Measurements from ENCODE around the gene GARIN1A.
"Not testable (repeated sequence)": the region's sequence is repeated elsewhere in the genome, so short reads cannot be mapped to it uniquely, and the experiment has no call there.

The GARIN1A gene

DNA sequence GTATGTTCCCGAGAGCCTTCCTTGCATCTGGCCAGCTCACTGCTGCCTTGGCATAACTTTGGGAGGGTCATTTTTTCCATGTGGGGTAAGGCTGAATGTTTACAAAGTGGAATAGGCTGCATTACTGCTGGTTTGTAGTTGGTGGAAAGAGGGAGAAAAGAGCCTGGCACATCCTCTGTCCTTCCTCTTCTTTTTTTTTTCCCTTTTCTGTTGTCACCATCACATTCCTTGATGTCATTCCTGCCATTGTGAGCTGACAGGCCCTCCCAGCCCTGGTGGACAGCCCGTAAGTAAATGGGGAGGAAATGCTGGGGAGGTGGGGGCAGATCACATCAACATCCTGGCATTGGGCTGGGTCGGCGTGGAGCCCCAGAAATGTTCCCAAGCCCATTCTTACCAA, at the start of gene GARIN1A:
Gene GARIN1A (plus strand): TSS at position 301 of the 400 bp plus-strand sequence. CDS start 106 bp downstream, outside the sequence.
- no peak for DNase-seq

DNA sequence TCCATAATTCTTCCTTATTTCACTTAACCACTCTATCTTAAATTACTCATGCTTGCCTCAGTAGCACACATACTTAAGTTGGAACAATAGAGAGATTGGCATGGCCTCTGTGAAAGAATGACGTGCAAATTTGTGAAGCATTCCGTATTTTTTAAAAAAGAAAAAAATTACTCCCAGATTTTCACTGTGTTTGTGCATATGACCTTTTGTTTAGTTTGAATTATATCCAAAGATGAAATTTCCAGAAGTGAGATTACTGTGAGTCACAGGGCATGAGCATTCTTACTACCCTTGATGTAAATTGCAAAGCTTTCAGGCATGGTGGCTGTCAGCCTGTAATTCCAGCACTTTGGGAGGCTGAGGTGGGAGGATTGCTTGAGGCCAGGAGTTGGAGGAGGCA, 45.0 kb upstream of the GARIN1A start:
- not testable (repeated sequence) for DNase-seq

DNA sequence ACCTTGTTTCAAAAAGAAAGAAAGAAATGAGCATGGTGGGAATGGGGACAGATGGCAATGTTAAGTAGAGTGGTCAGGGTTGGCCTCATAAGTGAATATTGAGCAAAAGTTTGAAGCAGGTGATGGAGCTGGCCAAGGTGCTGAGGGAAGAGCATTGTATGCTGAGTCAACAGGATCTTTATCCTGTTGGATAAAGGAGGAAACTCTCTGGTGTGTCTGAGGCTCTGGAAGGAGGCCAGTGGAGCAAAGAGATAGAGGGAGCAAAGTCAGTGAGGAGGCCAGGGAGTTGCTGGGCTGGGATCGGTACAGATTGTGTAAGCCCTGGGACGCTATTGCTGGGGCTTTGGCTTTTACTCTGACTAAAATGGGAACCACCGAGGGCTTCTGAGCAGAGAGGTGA, 38.2 kb upstream of the GARIN1A start:
- not testable (repeated sequence) for DNase-seq

DNA sequence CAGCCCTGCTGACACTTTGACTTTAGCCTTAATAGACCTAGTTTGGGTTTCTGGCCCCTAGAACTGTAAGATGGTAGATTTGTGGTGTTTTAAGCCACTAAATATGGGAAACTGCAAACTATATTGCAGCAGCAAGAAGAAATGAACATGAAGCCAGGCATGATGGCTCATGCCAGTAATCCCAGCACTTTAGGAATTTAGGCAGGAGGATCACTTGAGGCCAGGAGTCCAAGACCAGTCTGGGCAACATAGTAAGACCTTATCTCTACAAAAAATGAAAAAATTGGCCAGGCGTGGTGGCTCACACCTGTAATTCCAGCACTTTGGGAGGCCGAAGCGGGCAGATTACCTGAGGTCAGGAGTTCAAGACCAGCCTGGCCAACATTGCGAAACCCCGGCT, 26.9 kb upstream of the GARIN1A start:
- not testable (repeated sequence) for DNase-seq

DNA sequence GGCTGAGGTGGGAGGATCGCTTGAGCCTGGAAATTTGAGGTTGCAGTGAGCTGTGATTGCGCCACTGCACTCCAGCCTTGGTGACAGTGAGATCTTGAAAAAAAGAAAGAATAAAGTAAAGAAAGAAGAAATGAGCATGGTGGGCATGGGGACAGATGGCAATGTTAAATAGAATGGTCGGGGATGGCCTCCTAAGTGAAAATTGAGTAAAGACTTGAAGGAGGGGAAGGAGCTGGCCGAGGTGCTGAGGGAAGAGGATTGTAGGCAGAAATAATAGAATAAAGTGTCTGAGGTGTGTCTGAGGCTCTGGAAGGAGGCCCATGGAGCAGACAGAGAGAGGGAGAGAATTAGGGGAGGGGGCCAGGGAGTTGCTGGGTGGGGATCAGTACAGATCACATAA, 26.2 kb upstream of the GARIN1A start:
- not testable (repeated sequence) for DNase-seq

DNA sequence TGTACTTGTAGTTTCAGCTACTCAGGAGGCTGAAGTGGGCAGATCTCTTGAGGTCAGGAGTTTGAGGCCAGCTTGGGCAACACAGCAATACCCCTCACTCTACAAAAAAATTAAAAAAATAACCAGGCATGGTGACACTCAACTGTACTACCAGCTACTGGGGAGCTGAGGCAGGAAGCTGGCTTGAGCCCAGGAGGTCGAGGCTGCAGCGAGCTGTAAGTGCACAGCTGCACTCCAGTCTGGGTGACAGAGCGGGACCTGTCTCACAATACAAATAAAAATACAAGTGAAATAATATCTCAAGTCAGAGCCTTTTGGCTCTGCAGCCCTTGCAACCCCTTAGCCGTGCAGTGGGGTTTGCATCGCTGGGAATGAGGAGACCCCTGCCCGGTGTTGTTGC, 25.2 kb upstream of the GARIN1A start:
- DNase-seq, result not testable (repeated sequence)

DNA sequence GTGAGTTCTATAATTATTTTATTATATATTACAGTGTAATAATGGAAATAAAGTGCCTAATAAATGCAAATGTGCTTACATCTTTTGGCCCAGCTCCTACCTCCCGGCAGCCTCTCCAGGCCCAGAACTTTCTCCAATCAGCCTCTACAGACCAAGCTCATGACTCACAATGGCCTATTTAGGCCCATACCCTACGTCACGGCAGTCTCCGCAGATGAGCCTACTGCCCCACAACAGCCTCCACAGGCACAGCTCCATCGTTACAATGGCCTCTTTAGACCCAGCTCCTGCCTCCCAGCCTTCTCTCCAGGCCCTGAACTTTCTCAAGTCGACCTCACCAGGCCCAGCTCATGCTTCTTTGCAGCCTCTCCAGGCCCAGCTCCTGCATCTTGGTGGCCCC, 21.0 kb upstream of the GARIN1A start:
- DNase-seq, result not testable (repeated sequence)

DNA sequence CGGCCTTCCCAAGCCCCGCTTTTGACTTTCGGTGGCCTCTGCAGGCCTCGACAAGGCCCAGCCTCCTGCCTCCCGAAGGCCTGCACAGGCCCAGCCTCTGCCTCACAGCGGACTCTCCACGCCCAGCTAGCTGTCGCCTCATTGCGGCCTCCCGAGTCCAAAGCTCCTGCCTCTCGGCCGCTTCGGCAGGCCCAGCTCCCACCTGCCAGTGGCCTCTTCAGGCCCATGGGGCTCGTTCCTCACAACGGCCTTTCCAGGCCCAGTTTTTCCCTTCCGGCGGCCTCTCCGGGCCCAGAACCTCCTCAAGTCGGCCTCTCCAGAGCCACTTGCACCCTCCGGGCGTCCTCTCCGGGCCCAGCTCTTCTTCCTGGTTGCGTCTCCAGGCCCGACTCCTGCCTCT, 19.5 kb upstream of the GARIN1A start:
- DNase-seq, result not testable (repeated sequence)

DNA sequence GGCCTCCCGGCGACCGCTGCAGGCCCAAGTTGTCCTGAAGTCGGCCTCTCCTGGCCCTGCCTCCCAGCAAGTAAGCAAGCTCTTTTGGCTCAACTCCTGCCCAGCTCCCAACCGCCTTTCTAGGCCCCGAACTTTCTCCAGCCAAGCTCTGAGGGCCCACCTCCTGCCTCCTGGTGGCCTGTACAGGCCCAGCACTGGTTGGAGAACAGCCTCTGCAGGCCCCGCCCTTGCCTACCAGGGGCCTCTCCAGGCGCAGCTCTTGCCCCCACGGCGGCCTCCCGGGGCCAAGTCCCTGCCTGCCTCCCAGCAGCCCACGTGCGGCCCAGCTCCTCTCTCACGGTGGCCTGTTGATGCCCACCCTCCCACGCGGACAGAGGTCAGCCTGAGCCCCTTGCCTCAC, 18.9 kb upstream of the GARIN1A start:
- DNase-seq, result not testable (repeated sequence)

DNA sequence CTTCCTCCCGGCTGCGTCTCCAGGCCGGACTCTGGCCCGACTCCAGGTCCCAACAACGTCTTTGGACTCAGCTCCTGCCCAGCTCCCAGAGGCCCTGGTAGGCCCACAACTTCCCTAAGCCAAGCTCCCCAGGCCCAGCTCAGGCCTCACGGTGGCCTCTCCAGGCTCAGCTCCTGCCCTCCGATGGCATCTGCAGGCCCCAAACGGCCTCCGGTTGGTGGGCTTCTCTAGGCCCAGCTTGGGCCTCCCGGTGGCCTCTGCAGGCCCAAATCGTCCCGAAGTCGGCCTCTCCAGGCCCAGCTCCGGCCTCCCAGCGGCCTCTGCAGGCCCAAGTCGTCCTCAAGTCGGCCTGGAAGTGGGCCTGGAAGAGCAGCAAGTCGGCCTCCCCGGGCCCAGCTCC, 18.0 kb upstream of the GARIN1A start:
- DNase-seq, result not testable (repeated sequence)

DNA sequence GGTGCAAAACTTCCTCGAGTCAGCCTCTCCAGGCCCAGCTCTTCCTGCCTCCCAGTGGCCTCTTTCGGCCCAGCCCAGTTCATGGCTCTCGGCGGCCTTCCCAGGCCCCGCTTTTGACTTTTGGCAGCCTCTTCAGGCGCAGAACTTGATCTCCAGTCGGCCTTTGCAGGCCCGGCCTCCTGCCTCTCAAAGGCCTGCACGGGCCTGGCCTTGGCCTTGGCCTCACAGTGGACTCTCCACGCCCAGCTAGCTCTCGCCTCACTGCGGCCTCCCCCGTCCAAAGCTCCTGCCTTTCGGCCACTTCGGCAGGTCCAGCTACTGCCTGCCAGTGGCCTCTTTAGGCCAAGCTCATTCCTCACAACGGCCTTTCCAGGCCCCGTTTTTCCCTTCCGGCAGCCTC, 17.6 kb upstream of the GARIN1A start:
- not testable (repeated sequence) for DNase-seq

DNA sequence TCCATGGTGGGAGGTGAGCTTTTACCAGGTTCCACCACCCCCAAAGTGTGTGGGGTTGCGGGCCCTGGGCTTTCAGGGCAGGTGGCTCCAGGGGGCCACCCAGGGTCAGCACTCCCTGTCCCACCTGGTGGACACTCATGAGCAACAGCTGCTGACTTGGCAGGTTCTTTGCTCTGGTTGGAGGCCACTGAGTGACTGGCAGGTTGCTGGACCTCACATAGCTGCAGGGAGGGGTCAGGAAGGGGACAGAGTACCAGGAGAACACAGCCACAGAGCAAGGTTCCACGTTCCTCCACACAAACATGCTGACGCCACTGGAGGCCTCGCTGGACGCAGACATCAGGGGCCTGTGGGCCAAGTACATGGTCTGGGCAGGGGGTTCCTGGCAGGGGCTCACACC, 13.7 kb upstream of the GARIN1A start:
- not testable (repeated sequence) for DNase-seq

DNA sequence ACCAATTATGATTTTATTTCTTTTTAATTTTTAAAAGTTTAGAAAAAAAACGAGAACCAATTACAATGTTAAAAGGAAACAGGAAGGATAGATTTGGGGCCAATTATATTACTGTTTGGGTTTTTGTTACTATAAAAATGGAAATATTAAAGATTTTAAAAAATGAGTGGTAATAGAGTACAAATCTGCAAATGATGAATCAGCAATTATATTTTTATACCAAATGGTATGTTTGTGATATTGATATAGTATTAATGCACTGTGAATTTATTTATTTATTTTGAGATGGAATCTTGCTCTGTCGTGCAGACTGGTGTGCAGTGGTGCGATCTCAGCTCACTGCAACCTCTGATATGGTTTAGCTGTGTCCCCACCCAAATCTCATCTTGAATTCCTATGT, 11.5 kb upstream of the GARIN1A start:
- DNase-seq, result no peak

DNA sequence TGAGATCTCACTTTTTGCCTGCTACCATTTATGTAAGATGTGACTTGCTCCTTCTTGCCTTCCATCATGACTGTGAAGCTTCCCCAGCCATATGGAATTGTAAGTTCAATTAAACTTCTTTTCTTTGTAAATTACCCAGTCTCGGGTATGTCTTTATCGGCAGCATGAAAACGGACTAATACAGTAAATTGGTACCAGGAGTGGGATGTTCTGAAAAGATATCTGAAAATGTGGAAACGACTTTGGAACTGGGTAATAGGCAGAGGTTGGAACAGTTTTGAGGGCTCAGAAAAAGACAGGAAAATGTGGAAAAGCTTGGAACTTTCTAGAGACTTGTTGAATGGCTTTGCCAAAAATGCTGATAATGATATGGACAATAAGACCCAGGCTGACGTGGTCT, 10.6 kb upstream of the GARIN1A start:
- no peak for DNase-seq

DNA sequence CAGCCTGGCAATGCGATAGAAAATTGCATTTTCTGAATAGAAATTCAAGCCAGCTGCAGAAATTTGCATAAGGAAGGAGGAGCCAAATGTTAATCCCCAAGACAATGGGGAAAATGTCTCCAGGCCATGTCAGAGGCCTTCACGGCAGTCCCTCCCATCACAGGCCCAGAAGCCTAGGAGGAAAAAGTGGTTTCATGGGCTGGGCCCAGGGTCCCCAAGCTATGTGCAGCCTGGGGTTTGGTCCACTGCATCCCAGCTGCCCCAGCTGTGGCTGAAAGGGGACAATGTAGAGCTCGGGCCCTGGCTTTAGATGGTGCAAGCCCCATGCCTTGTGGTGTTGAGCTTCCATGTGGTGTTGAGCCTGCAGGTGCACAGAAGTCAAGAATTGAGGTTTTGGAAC, 10.0 kb upstream of the GARIN1A start:
- DNase-seq, result no peak

DNA sequence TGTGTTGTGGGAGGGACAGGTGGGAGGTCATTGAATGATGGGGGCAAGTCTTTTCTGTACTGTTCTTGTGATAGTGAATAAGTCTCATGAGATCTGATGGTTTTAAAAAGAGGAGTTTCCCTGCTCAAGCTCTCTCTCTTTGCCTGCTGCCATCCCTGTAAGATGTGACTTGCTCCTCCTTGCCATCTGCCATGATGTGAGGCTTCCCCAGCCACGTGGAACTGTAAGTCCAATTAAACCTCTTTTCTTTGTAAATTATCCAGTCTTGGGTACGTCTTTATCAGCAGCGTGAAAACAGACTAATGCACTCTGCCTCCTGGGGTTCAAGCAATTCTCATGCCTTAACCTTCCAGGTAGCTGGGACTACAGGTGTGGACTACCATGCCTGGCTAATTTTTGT, 8.9 kb upstream of the GARIN1A start:
- DNase-seq, result not testable (repeated sequence)

DNA sequence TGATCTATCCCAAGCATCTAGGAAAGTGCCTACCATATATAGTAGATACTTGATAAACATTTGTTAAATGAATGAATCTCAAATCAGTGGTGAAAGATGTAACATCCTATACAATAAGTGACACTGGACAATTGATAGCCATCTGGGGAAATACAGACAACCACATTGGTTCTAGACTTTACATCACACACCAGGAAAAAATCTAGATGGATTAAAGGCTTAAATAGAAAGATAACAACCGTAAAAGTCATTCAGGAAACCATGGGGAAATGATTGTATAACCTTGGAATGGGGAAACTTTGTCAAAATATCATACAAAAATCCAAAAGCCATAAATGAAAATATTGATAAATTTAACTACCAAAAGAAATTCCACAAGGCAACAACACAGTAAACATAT, 7.0 kb upstream of the GARIN1A start:
- DNase-seq, result no peak

DNA sequence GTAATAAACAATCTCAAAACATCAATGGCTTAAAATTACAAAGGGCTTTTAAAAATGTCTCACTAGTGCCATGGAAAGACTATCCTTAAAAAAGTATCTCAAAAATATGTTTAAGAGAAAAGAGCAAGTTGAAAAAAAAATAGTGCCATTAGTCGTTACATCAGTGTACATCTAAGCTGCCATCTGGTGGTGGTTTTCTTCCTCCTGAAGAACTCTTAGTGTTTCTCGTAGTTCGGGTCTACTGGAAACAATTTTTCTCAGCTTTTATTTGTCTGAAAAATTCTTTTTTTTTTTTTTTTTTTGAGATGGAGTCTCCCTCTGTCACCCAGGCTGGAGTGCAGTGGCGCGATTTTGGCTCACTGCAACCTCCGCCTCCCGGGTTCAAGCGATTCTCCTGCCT, 5.9 kb upstream of the GARIN1A start:
- no peak for DNase-seq

DNA sequence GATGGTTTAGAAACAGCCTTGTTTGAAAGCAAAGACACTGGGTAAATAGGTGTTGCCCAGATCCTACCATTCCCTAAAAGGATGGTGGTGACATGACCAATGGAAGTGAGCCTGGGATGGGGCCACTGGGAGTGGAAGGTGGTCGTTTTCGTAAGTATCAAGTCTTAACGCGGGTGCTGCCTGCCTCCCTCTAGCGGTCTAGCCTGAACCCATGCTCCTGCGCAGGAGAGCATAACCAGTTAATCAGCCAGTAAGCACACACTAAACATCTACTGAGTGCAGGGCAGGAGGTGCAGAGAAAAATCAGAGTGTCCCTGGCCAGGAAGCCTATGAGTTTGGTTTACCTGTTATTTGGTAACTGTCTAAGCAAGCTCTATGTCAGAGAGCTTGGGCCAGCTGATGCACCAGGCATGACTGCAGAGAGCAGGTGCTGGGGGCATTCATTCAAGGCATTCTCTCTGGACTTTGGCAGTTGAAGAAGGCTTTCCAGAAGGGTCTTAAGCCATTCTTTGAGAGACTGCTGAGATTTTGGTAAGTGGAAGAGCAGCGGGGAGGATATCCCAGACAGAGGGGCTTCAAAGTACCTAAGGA, 930 bp downstream of the GARIN1A start:
- peak; percentile 10 for DNase-seq

DNA sequence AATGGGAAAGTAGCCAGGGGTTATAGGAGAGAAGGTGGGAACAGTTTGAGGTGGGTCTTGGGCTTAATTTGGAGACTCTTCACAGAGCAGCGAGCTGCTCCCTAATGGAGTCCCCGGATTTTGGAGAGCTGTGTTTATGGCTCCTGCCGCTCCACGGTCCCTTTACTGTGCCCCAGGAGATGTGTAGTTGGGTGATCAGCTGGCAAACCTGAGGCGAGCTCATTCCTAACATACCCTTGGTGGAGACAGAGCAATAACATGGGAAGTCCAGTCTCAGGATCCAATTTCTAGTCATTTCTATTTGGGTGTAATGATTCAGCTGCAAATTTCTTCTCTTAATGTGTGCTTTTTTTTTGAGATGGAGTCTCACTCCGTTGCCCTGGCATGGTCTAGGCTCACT, 1.5 kb downstream of the GARIN1A start:
- DNase-seq, result no peak

DNA sequence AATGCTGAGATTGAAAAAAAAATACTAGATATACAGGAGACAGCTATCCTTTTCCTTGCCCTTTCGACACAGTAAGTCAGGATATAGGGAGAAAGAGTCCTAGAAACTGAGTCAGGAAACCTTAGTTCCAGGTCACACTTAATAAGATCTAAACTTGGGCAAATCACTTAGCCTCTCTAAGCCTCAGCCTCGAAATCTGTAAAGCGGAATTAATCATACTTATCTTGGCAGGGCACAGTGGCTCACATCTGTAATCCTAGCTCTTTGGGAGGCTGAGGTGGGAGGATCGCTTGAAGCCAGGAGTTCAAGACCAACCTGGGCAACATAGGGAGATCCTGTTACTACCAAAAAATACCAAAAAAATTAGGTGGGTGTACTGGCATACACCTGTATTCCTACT, 4.6 kb downstream of the GARIN1A start:
- no peak for DNase-seq

DNA sequence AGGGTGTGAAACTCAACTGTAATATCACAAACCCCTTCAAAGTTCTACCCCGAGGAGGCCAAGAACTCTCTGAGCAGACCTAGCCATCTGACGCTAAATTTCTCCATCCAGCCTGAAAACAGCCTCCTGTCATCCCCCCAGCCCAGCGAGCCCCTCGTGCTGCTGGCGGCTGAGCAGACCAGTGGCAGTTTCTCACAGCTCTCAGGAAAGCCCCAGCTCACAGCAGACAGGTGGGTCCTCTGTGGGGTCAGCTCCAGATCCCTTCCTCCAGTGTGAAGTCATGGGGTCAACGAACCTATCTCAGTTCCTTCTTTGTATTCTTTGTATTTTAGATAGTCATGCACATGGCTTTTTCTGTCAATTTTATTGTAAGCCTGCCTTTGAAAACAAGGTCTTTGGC, 7.8 kb downstream of the GARIN1A start:
- DNase-seq, result no peak

DNA sequence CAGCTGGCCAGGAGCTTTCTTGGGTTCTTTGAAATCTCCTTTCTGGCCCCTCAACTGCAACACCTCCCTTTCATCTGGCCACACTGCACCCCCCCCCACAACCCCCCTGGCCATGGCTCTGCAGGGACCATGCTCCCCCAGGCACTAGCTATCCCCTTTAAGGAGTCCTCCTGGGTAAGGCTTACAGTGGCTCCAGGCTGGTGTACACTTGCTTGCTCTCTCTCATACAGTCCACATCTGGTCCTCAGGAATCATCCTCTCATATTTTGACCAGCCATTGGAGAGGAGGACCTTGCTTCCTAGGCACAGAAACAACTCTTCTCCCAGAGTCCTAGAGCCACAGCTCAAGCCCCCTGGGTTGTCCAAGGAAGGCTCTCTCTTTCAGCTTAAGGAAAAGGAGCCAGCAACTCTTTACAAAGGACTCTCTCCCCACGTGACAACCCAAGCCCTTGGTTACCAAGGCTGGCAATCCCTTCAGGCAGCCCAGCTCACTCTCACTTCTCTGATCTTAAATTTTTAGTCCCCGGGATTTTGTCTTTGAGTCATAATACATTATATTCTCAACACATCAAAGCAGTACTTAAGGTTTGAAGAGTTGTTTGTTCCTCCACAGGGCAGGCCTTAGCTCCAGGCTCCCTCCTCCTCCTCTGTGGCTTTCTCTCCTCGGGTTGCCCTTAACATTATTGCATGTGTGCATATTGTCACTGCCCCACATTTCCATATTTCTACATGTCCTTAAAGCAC, 9.9 kb downstream of the GARIN1A start:
- no peak for DNase-seq

DNA sequence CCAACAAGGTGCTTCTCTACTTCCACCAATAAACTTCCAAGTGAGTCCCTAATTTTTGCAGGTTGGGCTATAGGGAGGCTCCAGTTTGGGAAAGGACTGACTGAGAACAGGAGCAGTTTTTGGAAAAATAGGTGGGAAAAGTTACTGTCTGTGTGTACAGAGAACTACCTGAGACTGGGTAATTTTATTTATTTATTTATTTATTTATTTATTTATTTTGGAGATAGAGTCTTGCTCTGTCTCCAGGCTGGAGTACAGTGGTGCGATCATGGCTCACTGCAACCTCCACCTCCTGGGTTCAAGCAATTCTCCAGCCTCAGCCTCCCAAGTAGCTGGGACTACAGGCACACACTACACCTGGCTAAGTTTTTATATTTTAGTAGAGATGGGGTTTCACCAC, 11.2 kb downstream of the GARIN1A start:
- DNase-seq, result not testable (repeated sequence)

DNA sequence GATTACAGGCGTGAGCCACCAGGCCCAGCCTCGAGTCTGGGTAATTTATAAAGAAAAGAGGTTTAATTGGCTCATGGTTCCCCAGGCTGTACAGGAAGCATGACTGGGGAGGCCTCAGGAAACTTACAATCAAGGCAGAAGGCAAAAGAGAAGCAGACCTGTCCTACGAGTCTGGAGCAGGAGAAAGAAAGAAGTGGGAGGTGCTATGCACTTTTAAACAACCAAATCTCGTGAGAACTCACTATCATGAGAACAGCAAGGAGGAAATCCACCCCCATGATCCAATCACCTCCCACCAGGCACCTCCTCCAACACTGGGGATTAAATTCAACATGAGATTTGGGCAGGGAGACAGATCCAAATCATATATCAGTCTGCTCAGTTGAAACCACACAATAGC, 11.6 kb downstream of the GARIN1A start:
- DNase-seq, result not testable (repeated sequence)
